HG03520 (cell line): ENCODE measurements around the gene HUWE1.

Experiments
- ATAC-seq: cut with Tn5 transposase; IDR thresholded peaks from one replicate; pipeline ENCODE4 v1.9.1; 2021; ENCODE audit warnings: mild to moderate bottlenecking, moderate library complexity; ENCODE audit not compliant: unreplicated experiment

The HUWE1 gene

GRCh38 chrX:53622431-53622830 lies 64.1 kb downstream of the HUWE1 start:
- no peak for ATAC-seq

DNA sequence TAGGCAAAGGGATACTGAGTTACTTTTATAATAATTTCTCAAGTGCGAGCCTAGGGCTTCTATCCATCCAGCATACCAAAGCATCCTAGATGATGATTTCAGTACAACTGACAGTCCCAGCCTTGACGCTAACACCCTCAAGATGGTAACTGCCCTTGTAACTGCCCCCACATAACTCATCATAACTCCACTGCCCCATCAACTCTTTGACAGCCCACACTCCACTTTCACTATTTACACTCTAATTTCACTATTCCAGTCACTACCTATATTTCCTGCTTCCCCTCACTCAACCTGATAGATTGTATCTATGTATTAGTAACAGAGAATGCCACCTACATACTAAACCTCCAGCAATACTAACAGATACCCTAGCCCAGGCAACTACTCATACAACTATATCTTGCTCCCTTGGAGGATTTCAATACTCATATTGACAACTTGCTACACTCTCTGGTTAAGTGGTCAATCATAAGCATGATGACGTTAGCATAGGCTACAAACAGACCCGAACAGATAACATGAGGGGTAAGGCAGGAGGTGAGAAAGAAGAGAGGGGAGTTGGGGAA lies 65.0 kb downstream of the HUWE1 start:
- no peak for ATAC-seq

GRCh38 chrX:53616946-53617345 lies 69.6 kb downstream of the HUWE1 start:
- no peak for ATAC-seq

DNA sequence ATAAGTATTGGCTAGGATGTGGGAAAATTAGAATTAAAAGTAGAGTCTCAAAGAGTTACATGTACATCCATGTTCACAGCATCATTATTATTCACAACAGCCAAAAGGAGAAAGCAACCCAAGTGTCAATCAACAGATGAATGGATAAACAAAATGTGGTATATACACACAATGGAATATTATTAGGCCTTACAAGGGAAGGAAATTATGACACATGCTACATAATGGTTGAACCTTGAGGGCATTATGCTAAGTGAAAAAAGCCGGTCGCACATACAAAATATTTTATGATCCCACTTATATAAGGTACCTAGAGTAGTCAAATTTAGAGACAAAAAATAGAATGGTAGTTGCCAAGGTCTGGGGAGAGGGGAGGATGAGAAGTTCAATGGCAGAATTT lies 80.1 kb downstream of the HUWE1 start:
- no peak for ATAC-seq

DNA sequence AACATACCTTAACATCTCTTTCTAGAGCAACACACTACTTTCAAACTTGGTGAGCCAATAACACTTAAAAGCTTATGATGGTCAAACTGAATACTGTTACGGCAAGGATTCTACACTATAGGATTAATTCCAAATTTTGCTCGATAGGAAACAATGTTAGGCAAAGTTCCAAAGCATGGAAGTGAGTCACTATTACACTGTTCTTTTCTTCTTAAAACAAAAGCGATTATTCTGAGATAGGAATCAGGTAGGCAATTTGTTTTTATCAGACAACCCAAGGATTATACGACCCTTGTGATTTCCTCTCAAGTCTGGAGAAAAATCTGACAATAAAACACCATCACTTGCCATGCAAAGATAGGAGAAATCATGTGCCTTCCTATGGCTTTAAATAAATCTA lies 81.5 kb downstream of the HUWE1 start:
- no peak for ATAC-seq

DNA sequence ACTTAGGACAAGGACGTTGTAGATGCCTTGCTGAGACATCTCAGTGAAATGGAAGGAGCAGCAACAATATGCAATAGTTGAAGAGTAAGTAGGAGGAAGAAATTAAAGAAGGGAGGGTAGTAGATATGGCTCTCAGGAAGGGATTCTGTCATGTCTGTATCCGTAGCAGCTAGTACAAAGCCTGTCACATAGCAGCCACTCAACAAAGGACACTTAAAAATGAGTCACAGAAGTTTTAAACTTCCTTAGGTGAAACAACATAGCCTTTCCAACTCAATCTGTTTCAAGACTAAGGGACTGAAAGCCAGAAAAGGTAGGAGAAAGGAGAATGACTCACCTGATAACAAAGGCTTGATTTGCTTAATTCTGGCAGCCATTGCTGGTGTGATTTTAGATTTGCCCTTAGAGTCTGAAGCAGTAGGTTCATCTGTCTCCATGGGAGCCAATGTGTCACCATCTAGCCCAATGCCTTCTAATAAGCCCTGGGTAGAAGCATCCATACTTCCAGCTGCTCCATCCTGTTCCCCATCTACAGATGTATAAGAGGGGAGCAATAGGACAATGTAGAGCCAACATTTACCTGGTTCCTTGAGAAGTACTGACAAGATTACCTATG lies 86.6 kb downstream of the HUWE1 start:
- ATAC-seq, result no peak

DNA sequence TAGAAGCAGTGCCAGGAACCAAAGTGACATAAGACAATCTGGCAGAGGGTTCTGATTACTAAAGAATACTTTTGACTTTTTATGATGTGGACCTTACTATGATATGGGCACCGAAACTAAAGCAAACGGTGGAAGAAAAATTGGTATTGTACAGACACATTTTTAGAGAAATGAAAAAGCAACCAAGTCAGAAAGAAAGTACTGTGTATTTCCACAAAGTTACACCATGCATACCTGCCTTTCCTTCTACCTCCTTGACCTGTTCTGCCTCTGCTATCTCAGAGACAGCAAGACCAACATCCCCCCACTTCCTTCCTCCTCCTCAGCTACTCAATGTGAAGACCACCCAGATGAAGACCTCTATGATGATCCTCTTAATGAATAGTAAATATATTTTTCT lies 88.3 kb downstream of the HUWE1 start:
- no peak for ATAC-seq

- no peak for ATAC-seq
Observed at GRCh38 chrX:53595266-53595810, 91.2 kb downstream of the HUWE1 start.

DNA sequence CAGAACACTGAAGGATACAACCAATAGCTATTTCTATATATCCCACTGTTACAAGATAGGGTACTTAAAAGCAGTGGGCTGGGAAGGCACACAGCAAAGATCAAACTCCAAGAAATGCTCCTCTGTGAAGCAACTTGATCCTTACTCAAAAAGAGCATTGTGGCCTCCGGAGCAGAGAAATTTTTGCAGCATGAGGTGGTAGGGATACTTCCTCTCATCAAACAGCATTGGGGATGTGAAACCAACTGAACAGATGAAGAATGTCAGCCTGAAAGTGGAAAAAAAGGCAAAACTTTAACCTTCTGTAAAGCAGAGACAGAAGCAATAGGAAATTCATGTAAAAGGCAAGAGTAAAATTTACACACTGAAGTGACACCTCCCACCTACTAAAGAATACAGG lies 92.2 kb downstream of the HUWE1 start:
- no peak for ATAC-seq

GRCh38 chrX:53587795-53588420 lies 98.6 kb downstream of the HUWE1 start:
- ATAC-seq, result no peak

DNA sequence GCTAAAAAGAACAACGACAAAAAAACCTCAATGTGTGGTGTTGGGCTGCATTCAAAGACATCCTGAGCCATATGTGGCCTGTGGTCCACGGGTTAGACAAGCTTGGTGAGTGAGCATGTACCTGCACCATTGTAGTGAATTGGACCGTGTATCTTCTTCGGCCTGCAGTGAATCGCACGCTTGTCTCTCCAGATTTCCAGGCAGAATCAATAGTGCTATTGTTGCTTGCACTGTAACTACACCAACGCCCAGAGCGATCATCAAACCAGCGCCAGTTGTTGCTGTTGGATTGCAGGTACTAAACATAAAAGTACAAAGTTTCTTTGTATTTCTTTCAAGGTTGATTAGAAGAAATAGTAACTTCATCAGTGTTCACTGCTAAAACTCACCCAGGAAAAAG lies 101.6 kb downstream of the HUWE1 start:
- no peak for ATAC-seq

DNA sequence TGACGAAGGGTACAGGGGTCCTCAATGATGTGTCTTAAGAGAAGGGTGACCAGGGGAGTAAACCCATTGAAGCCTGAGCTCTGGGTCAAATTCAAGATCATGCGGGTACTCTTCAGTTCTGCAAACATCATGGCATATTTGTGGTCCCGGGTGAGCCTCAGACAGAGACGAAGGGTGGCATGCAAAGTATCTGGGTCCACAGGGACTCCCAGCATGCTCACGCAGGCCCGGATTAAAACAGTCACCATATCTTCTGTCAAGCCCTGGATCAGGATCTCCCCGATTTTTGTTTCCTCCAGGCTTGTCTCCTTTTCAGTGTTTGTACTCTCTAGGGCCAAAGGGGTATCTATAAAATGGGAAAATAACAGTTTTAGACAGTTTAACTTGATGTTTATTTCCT lies 102.9 kb downstream of the HUWE1 start:
- no peak for ATAC-seq

DNA sequence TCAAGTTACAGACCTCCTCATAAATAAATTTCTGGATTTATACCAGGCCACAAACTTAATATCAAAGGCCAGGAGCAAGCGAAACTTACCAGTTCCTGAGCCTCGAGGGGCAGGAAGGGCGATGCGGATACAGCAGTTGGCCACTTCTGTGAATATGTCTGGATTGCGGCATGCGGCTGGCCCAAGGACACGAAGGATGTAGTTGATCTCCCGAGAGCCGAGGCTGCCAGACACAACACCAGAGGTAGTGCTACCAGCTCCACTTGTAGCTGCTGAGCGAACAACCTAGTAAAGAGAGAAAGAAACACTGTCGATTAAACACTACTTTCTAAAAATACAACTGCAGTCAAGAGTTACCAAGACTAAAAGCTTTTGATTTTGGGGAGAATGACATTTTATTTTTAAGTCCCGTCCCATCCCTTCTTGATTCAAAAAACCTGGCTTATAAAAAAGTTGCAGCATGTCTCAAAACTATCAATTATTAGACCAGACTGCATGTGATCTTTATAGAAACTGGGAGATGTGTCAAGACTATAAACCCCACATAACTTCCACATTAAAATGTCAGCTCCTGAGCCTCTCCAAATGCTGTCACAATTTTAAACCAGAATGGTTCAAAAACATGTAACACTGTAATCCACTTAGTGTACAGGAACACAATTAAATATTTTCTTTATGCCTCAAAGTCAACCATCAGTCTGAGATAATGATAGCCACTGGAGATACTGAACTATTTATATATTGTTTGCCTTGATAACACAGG lies 105.6 kb downstream of the HUWE1 start:
- ATAC-seq, result no peak

DNA sequence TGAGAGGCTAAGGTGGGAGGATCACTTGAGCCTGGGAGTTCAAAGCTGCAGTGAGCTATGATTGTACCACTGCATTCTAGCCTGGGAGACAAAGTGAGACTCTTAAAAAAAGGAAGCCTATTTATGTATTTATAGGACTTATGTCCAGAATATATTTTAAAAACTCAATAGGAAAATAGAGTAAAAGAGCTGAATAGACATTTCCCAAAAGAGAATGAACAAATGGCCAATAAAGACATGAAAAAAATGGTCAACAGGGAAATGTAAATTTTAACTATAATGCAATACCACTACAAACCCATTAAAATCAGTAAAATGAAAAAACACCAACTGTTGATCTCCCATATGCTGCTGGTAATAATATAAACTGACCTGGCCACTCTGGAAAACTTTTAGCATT lies 115.0 kb downstream of the HUWE1 start:
- no peak for ATAC-seq

DNA sequence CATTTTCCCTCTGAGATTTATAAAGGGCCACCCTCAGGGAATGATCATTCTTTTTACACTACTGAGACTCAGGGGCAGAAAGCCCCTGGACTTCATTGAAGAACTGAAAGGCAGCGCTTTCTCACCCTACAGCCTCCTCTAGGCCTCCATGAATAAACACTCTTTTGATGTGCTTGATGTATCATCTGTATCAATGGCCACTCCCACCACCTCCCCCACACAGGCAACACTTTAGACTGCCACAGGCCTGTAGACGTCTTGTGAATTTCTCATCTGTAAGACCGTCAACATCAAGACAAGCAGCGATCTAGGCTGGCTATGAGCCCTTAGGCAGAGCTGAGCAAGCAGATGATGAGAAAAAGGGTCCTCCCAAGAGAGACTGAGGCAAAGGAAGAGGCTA lies 123.2 kb downstream of the HUWE1 start:
- ATAC-seq, result no peak

- ATAC-seq, result no peak
Observed at GRCh38 chrX:53561912-53562311, 124.6 kb downstream of the HUWE1 start.

GRCh38 chrX:53558646-53559045 lies 127.9 kb downstream of the HUWE1 start:
- ATAC-seq, result no peak

DNA sequence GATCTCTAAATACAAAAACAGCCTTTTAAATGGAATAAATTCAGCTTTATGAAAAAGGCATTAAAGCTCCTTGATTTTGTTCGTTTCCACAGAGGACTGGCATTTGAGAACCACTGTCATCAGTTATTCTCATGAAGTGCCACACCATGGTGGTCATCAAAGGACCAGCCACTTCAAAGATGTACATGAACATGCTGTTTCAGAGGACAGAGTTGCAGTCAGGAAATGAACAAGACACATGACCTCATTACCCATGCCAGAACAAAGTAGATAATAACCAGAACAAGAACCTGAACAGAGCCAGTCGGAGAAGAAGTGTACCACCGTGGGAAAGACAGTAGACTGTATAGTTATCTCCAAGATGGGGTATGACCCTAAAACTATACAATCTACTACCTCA lies 129.7 kb downstream of the HUWE1 start:
- no peak for ATAC-seq

DNA sequence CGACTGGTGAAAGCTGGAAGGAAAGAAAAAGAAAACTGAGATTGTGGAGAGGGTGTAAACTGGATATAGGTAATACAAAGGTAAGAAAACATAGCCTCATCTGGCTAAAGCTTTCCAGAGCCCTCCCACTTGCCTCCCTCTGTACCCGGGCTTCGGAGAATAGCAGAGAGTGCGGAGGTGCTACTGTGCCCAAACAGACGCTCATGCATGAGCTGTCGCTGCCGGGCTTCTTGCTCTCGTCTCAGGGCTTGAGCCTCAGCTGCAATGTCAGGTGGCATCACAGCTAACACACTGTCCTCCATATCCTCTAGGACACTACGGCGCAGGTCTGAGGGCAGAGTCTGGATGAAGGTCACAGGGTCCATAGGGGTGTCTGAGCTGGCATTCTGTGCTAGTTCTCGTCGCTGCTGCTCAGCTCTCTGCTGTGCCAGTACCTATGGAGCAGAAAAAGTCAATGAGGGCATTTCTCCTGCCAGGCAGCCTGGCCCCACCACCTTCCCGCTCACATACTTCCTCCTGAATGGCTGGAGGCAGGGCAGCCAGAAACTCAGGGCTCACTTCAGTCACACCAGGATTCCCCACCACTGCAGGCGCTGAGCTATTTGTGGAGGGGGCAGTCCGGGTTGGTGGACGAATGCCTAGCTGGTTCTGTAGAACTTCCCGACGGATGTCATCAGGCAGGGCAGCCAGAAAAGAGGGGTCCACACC lies 135.6 kb downstream of the HUWE1 start:
- ATAC-seq, result no peak

DNA sequence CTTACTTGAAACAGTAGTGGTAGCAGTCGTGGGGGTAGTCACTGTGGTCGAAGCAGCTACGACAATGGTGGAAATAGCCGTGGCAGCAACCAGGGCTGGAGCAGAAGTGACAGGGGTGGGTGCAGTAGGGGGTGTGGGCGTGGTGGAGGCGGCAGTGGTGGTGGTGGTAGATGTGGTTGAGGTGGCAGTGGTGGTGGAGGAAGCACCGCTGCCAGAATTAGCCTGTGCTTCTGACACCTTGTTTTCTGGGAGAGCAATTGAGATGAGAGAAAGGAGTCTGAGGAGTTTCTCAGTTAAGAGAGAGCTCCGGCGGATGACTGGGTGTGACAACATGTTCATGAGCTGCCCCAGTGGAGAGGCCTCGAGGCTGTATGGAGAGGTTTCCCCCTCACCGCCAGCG lies 138.9 kb downstream of the HUWE1 start:
- ATAC-seq, result no peak

DNA sequence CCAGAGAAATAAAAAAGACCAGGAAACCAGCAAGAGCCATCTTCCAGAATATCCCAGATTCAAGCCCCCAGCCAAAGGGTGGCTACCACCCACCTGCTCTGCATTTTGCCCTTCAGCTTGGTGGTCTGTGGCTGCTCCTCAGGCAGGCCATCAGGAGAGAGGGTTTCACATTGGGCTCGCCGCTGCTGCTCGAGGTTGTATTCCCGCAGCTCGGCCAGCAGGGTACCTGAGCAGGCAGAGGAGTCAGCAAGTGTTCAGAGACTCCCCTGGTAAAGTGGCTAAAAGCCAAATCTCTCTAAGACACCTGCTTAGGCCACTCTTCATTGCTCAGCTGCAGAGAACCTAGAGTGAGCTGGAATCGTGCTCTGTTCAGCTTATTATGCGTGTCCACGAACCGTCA lies 141.6 kb downstream of the HUWE1 start:
- no peak for ATAC-seq
